ENCODE measurements around the gene CEP112.
"Not testable (repeated sequence)": the region's sequence is repeated elsewhere in the genome, so short reads cannot be mapped to it uniquely, and the experiment has no call there.

The CEP112 gene

DNA sequence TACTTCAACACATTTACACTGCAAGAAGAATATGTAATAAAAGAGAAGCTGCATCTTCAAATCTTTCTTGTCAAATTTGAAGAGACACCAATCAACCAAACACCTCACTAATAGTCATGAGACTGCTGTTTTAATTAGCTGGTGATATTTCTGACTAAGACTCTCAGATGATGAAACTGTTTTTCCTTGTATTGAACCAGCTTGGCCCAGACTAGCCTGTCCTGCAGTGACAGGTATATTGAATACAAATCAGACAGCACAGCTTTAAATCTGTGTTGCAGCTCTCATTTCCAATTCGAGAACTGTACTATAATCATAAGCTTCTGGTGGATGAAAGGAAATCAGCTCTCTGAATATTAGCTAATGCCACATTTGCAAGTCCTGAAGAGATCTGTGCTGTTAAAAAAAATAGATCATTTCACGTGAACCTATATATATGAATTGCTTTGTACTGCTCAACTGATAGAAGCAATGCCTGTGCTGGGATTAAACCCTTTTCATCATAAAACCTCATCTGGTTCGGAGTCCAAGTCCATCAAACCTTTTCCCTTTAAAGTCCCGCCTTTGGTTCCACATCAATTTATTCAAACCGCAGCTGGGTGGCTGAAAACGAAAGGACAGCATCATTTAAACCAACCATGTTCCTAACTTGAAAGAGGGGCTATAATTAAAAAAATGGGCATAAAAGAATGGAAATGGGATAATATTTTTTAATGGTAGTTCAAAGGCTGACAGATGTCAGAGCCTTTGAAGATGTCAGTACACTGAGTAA is 306.2 kb downstream of the CEP112 start:
- no peak for DNase-seq

DNA sequence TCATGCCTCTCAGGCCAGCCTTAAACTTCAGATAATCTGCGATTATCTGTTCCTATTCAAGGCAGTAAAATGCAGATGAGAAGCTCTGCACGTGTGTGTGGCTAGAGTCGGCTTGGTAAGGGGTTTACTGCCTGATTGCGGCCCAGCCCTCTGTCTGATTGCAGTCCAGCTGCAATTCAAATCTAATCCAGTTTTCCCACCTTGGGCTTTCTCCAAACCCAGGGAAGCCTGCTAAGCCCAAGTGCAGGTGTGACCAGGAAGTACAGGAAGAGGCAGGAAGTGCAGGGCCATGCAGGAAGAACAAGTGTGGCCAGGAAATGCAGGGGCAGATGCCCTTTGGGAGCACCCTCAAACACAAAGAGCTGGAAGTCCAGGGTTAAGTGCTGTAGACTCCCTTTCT is 314.9 kb downstream of the CEP112 start:
- no peak for DNase-seq

DNA sequence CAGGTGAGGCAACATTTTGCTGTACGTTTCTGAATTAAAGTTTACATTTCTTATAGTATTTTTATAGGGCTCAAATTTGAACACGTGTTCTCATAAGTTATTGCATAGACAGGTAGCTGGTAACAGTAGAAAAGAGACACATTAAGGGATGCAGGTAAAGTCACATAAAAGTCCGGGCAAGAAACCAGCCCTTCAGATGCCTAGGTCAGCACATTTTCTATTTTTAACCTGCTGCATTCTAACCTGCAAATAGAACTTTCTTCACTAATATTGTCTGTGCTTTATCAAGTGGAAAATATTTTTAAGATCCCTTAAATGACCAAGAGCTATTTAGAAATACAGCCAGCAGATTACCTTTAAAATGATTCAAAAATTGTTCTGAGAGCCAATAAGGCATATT is 323.1 kb downstream of the CEP112 start:
- no peak for DNase-seq

DNA sequence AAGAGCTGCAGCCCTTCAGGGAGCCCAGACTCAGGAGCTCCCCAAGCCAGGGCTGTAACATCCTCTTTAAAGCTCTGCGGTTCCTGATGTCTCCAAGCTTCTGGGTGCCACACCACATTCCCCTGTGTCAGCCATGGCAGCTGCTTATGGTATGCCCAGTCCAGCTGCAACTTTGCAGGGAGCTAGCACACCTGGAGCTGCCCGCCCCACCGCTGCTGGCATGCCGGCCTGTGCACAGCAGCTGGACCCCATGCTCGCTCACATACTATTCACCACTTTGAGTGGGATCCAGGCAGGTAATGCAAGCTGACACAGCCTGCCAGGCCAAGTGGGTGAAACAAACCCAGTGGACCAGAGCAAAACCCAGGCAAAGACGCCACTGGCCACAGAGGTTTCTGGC is 324.9 kb downstream of the CEP112 start:
- no peak for DNase-seq

DNA sequence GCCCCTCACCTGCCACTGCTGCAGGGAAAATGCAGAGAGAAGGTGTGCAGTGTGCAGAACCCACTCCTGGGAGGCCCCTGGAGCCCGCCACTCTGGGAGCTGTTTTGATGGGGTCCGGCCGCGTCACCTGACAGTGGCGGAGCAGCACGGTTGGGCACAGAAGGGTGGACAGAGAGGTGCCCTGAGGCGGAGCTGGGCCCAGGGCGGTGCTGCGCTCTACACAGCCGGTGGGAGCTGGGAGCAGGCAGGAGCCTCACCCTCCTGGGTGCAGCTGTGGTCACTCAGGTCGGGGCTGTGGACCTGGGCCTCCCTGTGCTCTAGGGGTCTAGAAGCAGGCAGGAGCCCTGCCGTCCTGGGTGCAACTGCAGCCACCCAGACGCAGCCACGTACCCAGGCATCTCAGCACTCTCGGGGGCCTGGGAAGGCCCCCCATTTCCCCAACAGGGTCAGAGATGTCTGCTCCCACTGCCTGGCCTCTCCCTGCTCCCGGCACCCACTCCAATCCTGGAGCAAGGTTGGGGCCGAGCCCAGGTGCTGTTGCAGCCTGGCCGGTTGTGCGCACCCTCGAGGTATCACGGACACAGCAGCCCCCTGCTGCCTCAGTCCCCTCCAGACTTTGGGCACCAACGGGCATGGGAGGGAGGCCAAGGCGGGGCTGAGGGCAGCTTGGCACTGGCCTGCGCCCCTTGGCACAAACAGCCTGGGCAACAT is 326.1 kb downstream of the CEP112 start:
- no peak for DNase-seq

DNA sequence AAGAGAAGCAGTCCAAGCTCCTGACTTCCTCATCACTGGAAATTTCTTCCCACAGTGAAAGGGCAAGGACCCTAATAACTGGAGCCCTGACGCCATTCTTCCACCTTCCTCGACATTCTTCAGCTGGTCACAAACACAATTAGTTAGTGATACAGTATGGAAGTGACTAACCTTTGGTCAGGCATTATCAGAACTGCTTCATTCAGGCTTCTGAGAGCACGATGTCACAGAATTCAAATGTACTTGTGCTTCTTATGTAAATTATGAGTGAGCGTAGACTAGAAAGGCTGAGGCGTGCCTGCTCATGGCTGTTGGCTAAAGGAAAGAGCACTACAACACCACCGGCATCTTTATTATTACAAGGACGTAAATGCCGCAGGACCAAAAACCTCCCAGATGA is 327.5 kb downstream of the CEP112 start:
- DNase-seq: no peak

DNA sequence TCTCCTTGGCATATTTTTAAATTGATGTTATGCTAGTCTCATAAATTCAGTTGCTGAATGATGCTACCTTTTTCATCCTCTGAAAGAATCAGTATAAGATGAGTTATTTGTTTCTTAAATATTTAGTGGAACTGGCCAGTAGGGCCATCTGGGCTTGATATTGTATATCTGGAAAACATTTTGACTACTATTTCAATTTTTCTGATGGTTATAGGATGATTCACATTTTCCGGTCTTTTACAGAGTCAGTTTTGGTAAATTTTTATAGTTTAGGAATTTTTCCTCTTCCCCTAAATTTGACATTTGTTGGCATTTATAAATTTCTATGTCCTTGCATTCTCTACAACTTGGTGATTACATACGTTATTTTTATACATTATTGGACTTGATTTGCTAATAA is 334.2 kb downstream of the CEP112 start:
- no peak for DNase-seq

DNA sequence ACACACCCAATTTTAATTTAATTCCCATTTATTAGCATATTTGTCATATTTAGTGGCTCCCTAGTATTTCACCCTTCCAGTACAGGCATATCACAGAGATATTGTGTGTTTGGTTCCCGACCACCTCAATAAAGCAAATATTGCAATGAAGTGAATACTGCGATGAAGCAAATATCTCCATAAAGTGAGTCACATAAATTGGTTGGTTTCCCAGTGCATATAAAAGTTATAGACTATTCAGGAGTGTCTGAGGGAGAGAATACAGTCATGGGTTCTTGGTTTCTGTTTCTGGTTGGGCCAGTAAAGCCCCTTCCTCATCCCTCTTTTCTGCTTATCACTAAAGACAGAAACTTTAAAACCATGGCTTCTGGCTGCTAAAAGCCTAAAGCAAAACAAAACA is 335.1 kb downstream of the CEP112 start:
- DNase-seq: no peak

DNA sequence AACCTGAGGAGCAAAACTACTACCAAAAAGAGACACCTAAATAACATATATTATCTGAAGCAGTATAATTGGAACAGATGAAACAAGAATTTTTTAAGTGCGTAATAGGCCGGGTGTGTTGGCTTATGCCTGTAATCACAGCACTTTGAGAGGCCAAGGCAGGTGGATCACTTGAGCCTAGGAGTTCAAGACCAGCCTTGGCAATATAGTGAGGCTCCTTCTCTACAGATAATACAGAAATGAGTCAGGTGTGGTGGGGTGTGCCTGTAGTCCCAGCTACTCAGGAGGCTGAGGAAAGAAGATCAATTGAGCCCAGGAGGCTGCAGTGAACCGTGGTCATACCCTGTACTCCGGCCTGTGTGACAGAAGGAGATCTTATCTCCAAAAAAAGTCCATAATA is 336.3 kb downstream of the CEP112 start:
- DNase-seq: no peak

DNA sequence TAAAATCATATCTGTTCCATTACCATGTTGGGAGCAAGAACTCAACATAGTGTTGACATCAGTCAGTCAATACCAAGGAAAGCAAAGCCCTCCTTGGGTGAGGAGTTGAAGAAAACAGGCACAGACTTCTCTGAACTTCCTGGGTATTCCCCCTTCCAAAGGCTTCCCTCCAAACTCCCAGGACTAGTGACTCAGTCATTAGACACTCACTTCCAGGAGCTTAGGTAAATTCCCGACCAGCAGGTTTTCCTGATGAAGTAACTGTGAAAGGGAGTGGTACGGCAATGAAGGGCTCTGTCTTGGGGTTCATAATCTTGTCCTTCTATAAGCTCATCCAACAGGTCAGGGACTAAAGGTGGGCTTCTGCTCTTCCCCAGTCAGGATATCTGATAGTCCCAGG is 336.7 kb downstream of the CEP112 start:
- no peak for DNase-seq

DNA sequence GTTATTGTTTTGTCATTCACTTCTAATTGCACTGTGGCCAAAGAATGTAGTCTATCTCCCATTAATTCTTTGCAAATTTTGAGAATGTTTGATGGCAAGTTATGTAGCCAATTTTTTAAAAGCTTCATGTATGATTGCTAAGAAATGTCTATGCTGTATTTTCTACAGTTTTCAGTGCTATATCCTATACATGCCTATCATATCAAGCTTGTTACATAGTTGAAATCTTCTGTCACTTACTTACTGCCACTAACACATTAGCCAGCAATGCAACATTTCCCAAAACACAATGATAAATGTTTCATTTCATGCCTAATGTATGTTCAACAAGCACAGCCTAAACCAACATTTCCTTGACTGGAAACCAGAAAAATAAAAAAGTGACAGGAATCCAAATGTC is 338.1 kb downstream of the CEP112 start:
- DNase-seq: no peak

DNA sequence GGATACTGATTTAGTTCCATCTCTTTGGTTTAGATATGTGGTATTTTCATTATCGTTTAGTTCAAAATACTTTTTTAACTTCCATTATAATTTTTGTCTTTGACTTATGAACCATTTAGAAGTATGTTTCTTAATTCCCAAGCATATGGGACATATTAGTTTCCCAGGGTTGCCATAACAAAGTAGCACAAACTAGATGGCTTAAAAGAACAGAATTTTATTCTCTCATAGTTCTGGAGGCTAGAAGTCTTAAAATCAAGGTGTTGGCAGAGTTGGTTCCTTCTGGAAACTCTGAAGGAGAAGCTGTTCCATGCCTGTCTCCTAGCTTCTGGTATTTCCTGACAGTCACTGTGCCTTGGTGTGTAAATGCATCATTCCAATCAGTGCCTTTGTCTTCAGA is 339.0 kb downstream of the CEP112 start:
- no peak for DNase-seq

DNA sequence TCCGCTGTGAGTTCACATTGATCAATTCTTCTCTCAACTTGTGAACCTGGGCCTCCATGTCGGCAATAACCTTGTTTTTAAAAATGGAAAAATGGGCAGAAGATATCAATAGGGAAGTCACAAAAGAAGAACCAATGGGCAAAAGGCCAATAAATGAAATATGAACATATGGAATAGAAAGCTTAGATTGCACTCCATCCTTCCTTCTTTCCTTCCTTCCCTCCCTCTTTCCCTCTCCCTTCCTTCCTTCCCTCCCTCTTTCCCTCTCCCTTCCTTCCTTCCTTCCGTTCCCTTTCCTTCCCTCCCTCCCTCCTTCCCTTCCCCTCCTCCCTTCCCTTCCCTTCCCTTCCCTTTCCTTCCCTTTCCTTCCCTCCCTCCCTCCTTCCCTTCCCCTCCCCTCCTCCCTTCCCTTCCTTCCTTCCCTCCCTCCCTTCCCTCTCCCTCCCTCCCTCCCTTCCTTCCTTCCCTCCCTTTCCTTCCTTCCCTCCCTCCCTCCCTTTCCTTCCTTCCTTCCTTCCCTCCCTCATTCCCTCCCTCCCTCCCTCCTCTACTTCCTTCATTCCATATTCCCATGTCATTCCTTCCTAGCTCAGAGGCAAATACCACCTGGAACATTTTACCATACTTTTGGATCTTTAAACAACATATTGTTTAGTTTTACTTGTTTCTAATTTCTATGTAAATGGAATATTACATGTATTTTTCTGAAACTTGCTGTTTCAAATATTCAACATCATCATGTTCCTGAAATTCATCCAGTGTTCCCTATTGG is 339.8 kb downstream of the CEP112 start:
- no peak for DNase-seq

DNA sequence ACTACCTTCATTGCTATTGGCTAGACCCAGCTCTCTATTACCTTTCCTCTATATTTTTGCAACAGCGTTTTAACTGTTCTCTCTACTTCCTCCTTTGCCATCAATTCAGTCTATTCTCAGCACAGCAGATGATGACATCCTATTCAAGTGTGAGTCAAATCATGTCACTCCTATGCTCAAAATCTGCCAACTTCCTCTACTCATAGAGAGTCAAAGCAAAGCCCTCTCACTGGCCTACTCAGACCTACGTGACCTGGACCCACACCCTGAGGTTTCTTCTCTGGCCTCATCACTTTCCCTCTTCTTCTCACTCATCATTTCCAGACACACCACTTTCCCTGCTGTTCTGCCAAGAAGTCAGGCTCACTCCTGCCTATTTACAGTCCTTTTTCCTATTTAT is 341.4 kb downstream of the CEP112 start:
- peak; percentile 64 for DNase-seq

DNA sequence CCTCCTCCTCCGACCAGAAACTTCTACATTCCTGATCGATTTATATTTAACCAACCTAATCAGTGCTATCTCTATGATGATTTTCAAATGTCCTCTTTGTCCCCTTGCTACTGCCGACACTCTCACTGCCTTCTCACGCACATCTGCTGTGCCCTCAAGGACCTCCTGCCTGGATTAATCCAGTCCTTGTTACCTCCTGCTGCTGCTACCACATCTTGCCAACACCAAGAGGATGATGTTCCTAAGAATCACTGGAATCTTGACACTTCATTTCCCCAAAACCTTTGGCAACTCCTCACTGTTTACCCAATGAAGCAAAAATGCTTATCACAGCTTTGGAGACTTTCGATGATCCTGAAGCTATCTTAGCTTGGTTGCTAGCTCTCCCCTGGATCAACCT is 343.2 kb downstream of the CEP112 start:
- no peak for DNase-seq

DNA sequence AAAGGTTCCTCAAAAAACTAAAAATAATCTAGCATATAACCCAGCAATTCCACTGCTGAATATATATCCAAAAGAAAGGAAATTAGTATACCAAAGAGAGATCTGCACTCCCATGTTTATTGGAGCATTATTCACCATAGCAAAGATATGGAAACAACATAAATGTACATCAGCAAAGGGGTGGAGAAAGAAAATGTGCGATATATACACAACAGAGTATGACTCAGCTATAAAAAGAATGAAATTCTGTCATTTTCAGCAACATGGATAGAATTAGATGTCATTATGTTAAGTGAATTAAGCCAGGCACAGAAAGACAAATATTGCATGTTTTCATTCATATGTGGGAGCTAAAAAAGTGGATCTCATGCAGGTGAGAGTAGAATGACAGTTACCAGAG is 350.8 kb downstream of the CEP112 start:
- no peak for DNase-seq

DNA sequence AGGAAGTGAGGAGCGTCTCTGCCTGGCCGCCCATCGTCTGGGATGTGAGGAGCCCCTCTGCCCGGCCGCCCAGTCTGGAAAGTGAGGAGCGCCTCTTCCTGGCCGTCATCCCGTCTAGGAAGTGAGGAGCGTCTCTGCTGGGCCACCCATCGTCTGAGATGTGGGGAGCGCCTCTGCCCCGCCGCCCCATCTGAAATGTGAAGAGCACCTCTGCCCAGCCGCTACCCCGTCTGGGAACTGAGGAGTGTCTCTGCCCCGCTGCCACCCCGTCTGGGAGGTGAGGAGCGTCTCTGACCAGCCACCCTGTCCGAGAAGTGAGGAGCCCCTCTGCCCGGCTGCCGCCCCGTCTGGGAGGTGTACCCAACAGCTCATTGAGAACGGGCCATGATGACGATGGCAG is 354.7 kb downstream of the CEP112 start:
- not testable (repeated sequence) for DNase-seq

DNA sequence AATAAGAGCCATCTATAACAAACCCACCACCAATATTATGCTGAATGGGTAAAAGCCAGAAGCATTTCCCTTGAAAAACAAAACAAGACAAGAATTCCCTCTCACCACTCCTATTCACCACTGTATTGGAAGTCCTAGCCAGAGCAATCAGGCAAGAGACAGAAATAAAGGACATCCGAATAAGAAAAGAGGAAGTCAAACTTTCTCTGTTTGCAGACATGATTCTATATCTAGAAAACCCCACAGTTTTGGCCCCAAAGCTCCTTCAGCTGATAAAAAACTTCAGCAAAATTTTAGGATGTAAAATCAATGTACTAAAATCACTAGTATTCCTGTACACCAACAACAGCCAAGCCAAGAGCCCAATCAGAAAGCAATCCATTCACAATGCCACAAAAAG is 358.7 kb downstream of the CEP112 start:
- DNase-seq: no peak

DNA sequence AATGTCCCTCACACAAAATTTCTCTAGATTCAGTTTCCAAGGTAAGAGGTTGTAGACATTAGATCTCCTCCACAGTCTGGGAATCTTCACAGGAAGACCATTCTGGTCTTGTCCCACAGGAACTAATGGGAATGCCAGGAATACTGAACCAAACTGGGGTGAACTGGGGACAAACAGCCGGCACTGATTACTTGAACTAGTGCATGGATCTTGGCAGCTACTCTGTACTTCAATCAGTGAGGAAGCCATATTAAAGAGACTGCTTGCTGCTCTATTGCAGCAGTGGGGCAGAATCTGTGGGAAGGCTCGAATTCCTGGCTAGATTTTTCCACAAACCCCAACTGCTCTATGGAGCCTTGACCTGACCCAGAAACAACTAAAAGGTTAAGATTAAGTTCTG is 361.6 kb downstream of the CEP112 start:
- DNase-seq: no peak

DNA sequence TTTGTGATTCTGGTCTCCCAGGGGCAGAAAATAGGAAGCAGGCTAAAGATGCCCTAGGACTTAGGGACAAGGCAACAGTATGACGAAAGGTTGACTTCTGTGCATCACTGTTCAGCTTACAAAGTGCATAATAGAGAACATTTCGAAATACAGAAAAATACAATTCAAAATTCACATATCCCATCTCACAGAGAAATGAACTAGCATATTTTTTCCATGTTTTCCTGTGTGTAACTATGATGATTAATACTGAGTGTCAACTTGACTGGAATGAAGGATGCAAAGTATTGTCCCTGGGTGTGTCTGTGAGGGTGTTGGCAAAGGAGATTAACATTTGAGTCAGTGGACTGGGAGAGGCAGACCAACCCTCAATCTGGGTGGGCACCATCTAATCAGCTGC is 365.4 kb downstream of the CEP112 start:
- DNase-seq: not testable (repeated sequence)

DNA sequence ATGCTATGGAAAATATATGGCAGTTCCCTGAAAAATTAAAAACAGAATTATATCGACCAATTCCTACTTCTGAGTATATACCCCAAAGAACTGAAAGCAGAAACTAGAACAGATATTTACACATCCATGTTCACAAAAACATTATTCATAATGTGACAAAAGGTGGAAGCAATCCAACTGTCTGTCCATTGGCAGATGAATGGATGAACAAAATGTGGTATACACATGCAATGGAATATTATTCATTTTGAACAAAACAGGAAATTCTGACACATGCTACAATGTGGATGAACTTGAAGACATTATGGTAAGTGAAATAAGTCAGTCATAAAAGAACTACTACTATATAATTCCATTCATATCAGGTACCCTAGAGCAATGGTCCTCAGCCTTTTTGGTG is 367.0 kb downstream of the CEP112 start:
- DNase-seq: no peak

DNA sequence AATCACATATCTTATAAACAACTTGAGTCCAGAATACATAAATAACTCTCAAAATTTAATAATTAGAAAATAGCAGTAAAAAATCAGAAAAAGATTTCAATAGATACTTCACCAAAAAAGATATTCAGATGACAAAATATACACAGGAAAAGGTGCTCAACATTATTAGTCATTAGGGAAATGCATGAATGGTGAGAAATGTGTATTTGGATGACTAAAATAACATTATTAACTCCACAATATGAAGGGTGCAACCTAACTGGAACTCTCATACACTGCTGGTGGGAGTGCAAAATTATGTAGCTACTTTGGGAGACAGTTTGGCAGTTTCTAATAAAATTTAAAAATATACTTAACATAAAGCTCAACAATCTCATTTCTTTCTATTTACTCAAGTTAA is 368.2 kb downstream of the CEP112 start:
- no peak for DNase-seq

DNA sequence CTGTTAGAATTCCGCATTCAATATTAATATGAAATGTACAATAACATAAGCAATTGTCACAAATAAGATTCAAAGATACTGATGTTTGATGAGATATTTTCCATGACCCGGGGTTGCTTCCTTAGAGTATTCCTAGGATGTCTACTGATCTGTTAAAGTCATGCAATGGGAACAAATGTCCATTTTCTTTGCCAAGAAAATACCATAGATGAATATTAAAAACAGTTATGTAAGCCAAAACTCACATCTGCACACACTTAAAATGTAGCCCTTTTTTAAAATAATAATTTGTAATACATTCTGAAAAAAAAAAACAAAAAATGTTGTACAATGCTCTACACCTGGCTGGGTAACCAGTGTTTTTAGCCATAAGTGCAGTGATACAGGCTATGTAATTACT is 371.1 kb downstream of the CEP112 start:
- DNase-seq: no peak

DNA sequence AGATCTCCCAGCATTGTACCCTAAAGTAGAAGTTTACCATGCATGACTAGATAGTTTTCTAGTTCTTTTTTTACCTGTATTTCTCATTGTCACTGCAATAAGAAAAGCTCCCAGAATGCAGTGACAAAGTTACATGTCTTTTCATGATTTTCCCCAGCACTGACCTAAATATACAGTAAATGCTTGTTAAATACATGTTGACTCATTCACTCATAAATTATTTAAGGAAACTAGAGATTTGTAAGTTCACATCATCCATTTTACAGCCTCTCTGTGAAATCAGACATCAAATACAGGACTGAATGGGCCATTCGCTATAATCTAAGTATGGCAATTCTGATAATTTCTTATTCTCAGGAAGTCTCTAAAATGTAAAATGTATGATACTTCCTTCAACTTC is 371.6 kb downstream of the CEP112 start:
- DNase-seq: no peak

Data from inflammatory macrophage treated with lipopolysaccharide for 4 hours (primary cell).